ENCODE results near the gene CRTC3. TPM values are rescaled to one million over a fixed set of nuclear protein-coding genes. Genes with fewer than 3 reads are reported as not detected.

CRTC3 gene
- total RNA-seq, 1 experiment from 2014 or later: 45.0 TPM

- ATAC-seq (no peak), DNase-seq (ENCODE audit: low read depth, low spot score) (no peak)
- POLR2A ChIA-PET: no interaction called here
- CTCF ChIA-PET: interaction anchor here (0.7 kb wide), 1 partner anchor 368 kb away, joined by 4 read pairs; no protein-coding TSS in a partner anchor
- no TSS peak for BruUV-seq (replicated peaks)
- no peaks in the 10 kb centered on the region for H3K9me3 ChIP-seq (ENCODE audit: control insufficient read depth, insufficient read depth, low read depth, low read length)
- no peak overlapping the region for H3K27ac ChIP-seq (ENCODE audit: low read length)
- intact Hi-C loops (cut with micrococcal nuclease; ENCODE audit: unreplicated experiment) (no loop called here), in situ Hi-C loops (cut with HindIII; ENCODE audit: low pct_unique_long_range_greater_than_20kb, low sequenced_read_pairs) (no loop called here)
- H3K36me3 ChIP-seq (ENCODE audit: control insufficient read depth, insufficient read depth, low read length): no peaks in the 10 kb centered on the region
- TF ChIP-seq POLR2AphosphoS5 (IDR thresholded peaks at IDR 0.05; ENCODE audit: low read depth, low read length): no peak
- TF ChIP-seq REST (IDR thresholded peaks at IDR 0.05; ENCODE audit: insufficient read depth in 1 of 2, low read depth in 2 of 2, low read length in 1 of 2): no peak
- TF ChIP-seq TCF7L2 (IDR thresholded peaks at IDR 0.05; ENCODE audit: low read depth, low read length): no peak
- H3K4me1 ChIP-seq (ENCODE audit: control insufficient read depth, insufficient read depth, low read length): no peaks in the 10 kb centered on the region
- H3K4me3 ChIP-seq (ENCODE audit: low read depth in 2 of 2, low read length in 2 of 2): no peak overlapping the region
- no peaks in the 10 kb centered on the region for H3K27me3 ChIP-seq (ENCODE audit: control insufficient read depth, insufficient read depth, low read length)
These were observed 36.1 kb downstream of the CRTC3 start for GRCh38 chr15:90565866-90566265.

GRCh38 chr15:90570643-90571042 lies 40.9 kb downstream of the CRTC3 start:
- TF ChIP-seq CTCF (IDR thresholded peaks at IDR 0.05) (no peak), REST (IDR thresholded peaks at IDR 0.05; ENCODE audit: insufficient read depth in 1 of 2, low read depth in 2 of 2, low read length in 1 of 2) (no peak), POLR2AphosphoS5 (IDR thresholded peaks at IDR 0.05; ENCODE audit: low read depth, low read length) (no peak), SIN3A (IDR thresholded peaks at IDR 0.05; ENCODE audit: borderline replicate concordance, insufficient read depth, low read depth, low read length) (no peak), TCF7L2 (IDR thresholded peaks at IDR 0.05; ENCODE audit: low read depth, low read length) (no peak)
- DNase-seq (ENCODE audit: low read depth, low spot score): no peak
- CTCF ChIA-PET: no interaction called here
- no peaks in the 10 kb centered on the region for H3K27me3 ChIP-seq (ENCODE audit: control insufficient read depth, insufficient read depth, low read length)
- no peak overlapping the region for H3K27ac ChIP-seq (ENCODE audit: low read length)
- H3K4me3 ChIP-seq (ENCODE audit: low read depth in 2 of 2, low read length in 2 of 2): no peak overlapping the region
- no peaks in the 10 kb centered on the region for H3K9me3 ChIP-seq (ENCODE audit: control insufficient read depth, insufficient read depth, low read depth, low read length)
- no peak for ATAC-seq
- in situ Hi-C loops (cut with HindIII; ENCODE audit: low pct_unique_long_range_greater_than_20kb, low sequenced_read_pairs): no loop called here
- no peaks in the 10 kb centered on the region for H3K36me3 ChIP-seq (ENCODE audit: control insufficient read depth, insufficient read depth, low read length)
- POLR2A ChIA-PET: no interaction called here
- H3K4me1 ChIP-seq (ENCODE audit: control insufficient read depth, insufficient read depth, low read length): no peaks in the 10 kb centered on the region
- no TSS peak for BruUV-seq (replicated peaks)
- intact Hi-C loops (cut with micrococcal nuclease; ENCODE audit: unreplicated experiment): no loop called here

Data from Panc1 (cell line).